GM21786 (cell line): ENCODE data around the gene OR8B12.

Experiments
- ATAC-seq: cut with Tn5 transposase; IDR thresholded peaks from one replicate; pipeline ENCODE4 v1.9.1; 2021; ENCODE audit not compliant: unreplicated experiment

Gene OR8B12, protein sequence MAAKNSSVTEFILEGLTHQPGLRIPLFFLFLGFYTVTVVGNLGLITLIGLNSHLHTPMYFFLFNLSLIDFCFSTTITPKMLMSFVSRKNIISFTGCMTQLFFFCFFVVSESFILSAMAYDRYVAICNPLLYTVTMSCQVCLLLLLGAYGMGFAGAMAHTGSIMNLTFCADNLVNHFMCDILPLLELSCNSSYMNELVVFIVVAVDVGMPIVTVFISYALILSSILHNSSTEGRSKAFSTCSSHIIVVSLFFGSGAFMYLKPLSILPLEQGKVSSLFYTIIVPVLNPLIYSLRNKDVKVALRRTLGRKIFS

DNA sequence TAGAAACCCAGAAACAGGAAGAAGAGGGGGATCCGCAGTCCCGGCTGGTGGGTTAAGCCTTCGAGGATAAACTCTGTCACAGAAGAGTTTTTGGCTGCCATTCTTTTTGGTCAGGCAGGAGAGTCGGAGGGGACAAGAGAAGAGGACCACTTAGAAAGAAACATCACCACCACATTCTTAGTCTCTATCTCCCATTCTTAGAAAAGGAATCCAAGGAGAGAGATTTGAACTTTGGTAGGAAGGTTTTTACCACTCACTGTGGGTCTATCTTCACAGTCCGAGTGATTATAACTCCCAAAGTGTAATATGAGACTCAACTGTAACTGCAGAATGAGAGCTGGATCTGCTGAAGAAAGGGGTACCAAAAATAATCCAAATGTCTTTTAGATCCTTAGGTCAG, at the start of gene OR8B12:
Gene OR8B12, minus strand, starts transcription at position 101 of the 400 bp plus-strand sequence. Its CDS starts 0 bp downstream, at position 101.
- ATAC-seq: no peak

DNA sequence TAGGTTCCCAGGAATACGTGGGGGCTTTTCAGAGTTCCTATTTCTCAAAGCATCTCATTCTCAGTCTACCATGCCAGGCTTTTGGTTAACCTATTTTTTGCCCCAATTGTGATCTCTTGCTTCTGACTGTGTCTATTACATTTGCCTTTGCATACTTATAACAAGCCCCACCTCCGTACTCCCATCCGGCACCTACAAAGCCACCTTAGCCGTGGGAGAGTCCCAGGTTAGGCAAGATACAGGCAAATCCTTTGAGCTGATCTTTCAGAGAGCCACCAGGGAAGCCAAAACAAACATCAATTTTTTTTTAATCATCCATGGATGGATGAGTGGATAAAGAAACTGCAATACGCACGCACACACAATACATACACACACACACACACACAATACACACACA, 49.2 kb upstream of the OR8B12 start:
- no peak for ATAC-seq

DNA sequence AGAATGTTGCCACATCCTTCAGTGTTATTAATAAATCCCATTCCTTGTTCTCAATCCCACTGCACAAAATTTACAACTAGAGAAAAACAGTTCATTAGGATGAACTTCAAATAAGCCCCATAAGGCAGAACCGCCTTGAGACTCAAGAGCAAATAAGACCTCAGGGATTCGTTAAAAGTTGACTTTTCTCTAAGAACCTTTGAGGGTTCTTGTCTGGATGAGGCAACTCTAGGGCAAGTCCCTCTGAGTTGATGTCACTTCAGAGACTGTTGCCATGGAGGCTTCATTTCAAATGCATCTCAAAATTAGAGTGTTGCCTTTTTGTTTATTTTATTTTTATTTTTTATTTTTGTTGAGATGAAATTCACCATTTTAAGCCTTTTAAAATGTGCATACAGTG, 48.0 kb upstream of the OR8B12 start:
- ATAC-seq: no peak

DNA sequence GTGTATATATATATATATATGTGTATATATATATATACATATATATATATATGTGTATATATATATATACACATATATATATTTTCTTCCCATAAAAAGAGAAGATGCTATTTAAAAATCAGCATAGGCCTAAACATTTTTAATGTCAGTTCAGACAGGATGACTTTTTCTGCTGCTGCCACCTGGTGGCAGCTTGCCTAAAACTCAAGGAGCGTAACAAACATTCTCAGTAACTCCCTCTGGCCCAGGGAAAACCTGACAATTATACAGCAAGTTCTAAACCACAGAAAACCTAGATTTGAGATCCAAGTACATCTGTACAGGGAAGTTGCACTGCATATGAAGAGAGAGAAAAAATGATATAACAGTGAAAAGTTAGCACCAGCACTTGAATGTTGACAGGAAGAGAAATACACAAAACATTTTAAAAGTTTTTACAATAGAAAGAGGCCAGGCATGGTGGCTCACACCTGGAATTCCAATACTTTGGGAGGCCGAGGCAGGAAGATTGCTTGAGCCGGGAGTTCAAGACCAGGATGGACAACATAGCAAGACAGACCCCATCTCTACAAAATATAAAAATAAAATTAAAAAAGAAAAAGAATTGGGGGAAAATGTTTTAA, 42.9 kb upstream of the OR8B12 start:
- peak; percentile 71 for ATAC-seq

DNA sequence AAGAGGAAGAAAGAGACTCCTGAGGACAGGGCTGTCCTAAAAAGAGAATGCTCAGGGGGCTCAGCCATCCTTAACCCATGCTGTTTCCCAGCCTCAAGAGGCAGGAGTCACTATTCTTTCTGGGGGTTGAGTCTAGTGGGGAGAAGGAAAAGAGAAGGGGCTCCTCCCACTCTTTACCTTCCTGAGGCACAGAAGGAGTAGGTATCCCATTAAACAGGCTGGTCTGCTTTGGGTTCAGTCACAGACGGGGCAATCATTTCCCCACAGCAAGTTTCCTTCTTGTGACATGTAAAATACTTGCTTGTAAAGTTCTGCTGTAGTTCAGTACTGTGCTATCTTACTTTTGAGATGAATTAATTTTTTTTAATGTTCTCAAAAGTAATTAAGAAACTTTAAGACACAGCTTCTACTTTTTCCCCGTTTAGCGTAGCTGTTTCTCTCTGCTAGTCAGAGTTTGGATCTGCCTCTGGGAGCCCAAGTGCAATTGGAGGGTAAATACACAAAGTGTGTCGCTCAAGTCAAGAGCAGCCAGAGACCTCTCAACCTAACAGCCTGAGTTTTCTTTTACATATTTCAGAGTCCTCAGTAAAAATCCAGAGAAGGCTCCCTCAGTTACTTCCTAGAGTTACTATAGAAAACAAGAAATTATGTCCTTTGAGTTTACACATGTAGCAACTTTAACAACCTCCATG, 41.4 kb upstream of the OR8B12 start:
- ATAC-seq: no peak

DNA sequence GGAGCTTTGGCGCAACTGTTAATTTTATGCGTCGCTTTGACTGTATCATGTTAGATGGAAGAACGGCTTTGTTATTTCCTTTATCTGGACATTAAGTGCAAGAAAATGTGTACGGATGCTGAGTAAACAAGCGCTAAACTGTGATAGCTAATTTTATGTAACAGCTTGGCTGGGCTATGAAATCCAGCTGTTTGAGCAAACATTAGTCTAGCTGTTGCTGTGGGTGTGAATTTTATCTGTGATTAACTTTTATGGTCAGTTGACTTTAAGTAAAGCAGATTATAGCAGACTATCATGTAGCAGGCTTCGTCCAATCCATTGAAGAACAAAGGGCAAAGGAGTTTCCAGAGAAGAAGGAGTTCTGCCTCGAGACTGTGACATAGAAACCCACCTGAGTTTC, 40.3 kb upstream of the OR8B12 start:
- no peak for ATAC-seq

DNA sequence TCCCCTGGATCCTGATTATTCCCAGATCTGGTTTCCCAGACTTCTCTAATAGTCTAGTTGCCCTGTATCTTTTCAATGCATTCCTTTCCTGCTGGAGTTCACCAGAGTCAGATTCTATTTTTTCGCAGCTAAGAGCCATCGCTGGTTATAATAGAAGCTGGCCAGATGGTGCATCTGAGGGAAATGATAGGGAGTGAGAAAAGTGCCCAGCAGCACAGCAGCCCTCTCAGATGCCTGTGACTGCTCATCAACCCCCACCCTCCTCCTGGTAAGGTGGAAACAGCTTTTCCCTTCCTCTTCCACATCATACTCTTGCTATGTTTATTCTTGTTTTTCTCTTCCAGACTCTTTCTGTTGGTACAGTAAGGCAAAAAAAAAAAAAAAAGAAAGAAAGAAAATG, 39.1 kb upstream of the OR8B12 start:
- no peak for ATAC-seq

DNA sequence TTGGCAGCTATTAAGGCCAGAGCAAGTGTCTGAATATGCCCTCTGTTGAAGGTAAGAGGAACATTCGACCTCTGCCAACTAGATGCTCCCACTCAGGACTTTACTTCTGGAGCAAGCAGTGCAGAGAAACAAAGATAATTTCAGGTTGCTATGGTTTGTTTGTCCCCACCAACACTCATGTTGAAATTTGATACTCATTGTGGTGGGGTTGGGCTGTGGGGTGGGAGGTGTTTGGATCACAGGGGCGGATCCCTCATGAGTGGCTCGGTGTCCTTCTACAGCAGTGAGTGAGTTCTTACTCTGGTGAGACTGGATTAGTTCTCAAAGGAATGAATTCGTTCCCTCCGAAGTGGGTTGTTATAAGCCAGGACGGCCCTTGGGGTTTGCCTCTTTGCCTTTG, 38.4 kb upstream of the OR8B12 start:
- no peak for ATAC-seq

DNA sequence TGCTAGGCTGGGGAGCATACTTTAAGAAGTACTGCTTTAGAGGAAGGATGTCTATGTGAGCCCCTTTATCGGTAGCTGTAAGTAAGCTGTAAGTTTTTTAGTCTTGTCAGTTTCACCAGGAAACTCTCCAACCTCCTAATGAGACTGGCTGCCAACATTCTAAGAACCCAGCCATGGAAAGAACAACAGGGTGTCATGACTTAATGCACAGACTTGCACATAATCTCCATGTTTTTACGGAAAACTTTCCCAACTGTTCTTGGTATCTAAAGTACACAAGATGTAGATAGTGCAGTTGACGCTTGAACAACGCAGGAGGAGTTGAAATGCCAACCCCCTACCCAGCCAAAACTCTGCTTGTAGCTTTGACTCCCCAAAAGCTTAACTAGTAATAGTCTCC, 35.3 kb upstream of the OR8B12 start:
- no peak for ATAC-seq

DNA sequence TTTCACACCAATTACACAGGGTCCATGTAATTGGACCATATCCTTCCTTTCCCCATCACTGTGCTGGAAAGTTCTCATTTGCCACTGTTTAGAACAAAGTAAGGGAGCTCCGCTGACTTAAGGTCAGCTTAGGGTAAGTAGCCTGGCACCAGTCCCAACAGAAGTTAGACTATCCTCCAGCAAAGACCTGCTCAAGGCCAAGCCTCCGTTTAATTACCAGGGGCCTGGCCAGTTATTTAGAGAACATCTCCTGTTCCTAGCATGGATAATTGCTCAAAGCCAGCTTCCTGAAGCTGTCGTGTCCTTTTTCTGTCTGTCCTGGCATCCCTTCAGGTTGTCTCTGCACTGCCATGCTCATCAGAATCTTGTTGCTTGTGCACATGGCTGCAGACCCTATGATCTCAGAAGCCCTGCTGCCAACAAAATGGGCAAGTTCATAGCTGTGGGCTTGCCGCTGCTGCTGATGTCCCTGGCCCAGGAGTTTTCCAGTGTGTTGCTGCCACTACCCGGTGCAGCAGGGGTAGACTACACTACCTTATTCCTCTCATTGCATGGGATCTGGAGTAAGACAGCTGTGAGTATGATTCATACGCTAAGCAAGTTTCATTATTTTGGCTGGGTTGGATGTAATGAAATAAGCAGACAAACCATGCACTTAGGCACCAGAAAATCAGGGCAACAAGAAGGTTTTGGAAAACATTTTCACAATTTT, 34.4 kb upstream of the OR8B12 start:
- no peak for ATAC-seq

DNA sequence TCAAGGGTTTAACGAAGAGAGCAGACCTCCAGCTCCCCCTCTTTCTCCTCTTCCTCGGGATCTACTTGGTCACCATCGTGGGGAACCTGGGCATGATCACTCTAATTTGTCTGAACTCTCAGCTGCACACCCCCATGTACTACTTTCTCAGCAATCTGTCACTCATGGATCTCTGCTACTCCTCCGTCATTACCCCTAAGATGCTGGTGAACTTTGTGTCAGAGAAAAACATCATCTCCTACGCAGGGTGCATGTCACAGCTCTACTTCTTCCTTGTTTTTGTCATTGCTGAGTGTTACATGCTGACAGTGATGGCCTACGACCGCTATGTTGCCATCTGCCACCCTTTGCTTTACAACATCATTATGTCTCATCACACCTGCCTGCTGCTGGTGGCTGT, 26.7 kb upstream of the OR8B12 start:
- no peak for ATAC-seq

DNA sequence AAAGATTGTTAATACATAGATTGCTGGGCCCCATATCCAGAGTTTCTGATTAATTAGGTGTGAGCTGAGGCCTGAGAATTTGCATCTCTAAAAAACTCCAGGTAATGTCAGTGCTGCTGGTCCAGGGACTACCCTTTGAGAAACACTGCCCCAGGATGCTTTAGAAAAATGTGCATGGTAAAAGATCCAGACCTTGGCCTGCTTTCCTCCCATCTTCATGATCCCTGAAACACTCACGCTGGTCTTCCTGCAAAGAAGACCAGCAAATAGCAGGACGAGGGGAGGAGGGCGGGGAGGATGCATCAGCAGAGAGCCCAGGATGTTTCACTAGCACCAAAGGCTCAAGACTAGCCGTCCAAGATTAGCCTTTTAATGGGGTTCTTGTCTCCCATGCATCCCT, 26.2 kb upstream of the OR8B12 start, which contains the start of gene OR8A1:
Gene OR8A1, plus strand, starts transcription at position 301 of the 400 bp plus-strand sequence. CDS start 123 bp downstream, outside the sequence.
- ATAC-seq: no peak

DNA sequence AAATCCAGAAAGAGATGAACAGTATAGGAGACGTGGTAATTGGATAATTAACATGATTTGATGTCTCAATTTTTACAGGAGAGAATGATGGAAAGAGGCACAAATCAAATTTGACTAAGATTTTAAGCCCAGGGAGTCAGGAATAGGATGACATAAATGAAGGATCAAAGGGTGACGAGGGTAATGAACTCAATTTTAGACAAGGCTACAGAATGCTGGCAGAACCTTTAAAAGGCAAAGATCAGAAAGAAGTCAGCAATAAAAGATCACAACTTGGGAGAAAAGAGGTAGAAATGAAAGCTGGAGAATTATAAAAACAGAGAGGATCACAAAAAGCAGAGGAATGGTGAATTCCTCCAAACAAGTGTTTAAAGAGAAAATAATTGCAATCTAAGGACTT, 13.4 kb upstream of the OR8B12 start:
- ATAC-seq: no peak

DNA sequence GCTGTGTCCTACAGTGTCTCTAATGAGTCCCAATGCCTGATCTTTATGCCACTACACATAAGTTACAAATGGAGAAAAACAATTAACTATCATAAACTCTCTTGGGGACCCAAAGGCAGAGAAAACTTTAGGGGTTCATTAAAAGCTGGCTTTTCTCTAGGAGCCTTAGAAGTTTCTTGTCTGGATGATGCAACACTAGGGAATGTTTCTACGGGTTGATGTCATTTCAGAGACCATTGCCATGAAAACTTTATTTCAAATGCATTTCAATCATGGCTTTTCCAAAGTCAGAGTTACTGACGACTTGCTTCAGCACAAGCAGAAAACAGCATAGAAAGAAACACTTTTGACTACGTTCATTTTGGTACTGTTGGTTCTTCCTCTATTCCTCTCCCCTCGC, 8.5 kb upstream of the OR8B12 start:
- no peak for ATAC-seq

DNA sequence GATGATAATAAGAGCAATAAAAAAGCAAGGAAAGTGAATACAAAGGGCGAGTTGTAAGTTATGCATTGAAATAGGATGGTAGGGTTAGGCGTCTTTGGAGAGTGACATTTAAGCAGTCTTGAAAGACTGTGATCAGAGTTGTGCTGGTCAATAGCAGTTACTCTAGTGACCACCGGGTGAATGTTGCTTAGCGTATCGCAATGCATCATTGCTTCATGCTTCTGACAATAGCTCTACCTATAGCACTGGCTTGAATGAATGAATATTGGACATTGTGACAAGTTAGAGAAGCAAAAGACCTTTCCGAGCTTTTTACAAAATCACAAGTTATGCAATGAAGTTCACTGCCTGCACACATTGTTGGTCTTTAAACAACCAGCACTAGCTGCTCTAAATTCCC, 7.7 kb upstream of the OR8B12 start:
- ATAC-seq: no peak

DNA sequence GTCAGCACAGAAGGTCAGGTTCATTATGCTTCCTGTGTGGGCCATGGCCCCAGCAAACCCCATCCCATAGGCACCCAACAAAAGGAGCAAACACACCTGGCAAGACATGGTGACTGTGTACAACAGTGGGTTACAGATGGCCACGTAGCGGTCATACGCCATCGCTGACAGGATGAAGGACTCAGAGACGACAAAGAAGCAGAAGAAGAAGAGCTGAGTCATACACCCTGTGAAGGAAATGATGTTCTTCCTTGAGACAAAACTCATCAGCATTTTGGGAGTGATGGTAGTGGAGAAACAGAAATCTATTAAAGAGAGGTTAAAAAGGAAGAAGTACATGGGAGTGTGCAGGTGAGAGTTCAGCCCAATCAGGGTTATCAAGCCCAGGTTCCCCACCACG, 309 bp downstream of the OR8B12 start:
- no peak for ATAC-seq

DNA sequence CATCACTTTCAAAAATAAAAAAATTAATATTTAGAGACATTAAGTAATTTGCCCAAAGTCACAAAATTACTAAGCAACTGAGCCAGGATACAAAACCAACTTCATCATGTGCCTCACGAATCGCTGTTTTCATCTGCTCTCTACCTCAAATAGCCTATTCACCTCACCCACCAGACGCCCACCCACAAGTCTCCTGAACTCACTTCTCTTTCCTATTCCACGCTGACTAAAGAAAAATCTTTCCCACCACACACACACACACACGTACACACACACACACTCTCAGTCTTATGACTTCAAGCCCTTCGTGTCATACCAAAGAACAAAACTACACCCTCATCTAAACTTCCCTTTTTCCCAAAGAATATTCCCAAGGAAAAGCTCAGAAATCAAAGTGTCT, 2.2 kb downstream of the OR8B12 start:
- no peak for ATAC-seq

DNA sequence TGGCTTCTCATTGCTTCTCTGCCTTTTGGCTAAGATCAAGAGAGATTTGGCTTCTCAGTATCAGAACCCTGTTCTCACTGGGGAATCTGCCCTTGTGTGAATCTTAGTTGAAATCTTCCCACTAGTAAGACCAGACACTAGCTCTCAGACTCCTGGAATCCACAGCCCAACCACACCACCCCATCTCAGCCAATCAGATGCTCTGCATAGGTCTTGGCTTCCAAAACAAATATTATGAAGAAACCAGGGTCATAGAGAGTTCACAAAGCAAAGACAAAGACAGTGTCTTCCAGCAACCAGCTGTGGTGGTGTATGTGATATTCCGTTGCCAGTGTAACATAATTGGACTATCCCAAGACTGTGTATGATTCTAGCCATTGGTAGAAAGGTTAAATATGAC, 5.4 kb downstream of the OR8B12 start:
- ATAC-seq: no peak

DNA sequence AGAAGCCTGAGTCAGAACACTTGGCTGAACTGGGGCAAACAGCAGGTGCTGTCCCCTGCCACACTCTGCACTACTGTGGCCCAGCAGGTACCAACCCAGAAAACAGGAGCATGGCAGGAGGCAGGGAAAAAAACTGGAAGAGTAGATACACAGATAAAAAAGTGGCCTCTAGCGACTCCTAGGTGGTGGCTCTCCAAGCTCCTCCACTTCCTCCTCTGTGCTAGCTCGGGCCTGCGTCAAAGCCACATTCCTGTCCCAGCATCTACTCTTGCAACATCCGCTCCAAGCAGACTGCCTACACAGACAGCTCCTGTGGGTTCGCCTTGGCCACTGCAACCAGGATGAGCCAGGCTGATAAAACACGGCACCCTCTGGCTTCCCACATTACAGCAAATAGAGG, 6.9 kb downstream of the OR8B12 start:
- ATAC-seq: no peak

DNA sequence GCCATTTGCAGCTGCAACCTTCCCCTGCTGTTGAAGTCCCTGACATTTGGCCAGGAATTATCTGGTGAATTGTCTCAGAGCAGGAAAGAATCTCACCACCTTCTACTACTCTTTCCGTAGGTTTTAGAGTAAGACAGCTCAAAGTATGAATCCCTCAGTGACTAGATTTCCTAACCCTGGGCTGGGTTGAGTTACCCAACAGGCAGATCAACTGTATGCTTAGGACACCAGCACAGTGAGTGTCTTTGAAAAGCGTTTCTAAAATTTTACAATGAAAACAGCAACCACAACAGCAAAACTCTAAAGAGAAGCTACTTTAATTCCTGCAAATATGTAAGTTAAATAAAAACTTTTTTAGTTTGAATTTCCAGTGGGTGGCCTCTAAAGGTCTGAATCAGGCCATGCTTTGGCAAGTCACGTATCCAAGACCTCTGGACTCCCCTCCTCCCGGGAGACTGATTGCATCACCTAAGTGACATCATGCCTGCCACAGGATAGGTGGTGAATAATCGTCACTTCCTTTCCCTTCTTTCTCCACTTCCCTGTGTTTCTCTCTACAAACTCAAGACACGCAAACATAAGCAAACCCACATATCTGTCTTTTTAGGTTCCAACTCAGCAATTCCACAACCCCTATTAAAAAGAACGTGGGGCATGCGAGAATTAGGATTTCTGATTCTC, 7.8 kb downstream of the OR8B12 start:
- ATAC-seq: no peak

DNA sequence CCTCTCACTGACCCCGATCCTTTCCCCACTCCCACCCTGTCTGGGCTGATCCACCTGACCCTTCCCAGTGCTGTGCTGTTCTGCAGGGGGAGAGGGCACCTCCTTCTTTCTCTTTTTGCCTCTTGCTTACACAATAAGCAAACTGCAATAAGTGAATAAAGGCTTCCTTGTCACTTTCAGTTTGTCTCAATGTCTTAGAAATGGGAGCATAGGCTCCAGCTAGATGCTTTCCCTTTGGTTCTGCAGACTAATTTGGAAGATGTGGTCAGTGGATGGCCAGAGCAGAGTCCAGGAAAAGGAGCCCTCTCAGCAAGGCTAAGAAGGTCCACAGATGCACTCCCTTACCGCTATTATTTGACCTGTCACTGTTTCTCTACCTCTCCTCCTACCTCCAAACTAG, 9.4 kb downstream of the OR8B12 start:
- no peak for ATAC-seq
